ENCODE measurements around the gene SLC38A10.

Gene SLC38A10

DNA sequence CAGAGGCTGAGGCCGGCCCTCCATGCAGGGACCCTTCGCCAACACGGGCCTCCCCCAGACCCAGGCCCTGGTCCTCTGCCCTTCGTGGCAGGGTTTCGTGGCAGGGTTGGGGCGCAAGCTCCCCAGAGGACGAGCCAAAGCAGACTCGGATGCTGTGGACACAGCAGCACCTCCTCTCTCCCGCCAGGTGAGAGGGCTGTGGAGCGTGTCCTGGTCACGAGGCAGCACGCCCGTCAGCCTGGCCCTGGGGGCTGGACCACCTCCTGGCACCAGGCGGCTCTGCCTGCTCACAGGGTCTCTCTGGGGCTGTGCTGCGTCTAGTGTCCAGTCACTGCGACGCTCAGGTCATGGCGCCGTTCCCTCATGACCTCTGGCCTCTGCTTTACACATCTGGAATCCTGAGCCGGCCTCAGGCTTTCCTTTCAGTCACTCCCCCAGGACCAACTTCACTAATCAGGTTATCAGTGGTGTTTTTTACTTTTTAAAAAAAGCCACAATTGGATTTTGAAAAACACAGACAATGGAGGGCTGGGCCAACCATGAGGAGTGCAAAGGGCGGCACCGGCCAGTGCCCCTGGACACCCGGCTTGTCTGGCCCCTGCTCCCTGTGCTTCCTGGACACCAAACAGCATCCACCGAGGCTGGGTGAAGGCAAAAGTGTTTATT is 50.6 kb downstream of the SLC38A10 start:
- no peak for DNase-seq (ENCODE audit: low read depth in 2 of 3, low spot score in 1 of 3)

DNA sequence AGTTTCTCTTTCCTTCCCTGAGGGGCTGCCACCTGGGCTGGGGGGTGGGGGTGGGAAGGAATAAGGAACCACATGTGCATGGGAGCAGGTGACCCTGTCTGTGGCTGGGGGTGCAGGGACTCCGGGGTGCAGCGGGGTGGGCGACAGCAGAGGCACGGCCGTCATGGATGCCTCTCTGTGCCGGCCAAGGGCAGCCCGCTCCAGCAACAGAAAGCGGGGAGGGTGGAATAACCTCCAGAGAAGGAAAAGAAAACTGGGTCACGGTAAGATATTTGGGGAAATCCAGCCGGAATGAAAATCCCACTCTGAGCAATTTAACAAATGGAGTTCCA is 51.8 kb downstream of the SLC38A10 start:
- no peak for DNase-seq (ENCODE audit: low read depth in 2 of 3, low spot score in 1 of 3)

DNA sequence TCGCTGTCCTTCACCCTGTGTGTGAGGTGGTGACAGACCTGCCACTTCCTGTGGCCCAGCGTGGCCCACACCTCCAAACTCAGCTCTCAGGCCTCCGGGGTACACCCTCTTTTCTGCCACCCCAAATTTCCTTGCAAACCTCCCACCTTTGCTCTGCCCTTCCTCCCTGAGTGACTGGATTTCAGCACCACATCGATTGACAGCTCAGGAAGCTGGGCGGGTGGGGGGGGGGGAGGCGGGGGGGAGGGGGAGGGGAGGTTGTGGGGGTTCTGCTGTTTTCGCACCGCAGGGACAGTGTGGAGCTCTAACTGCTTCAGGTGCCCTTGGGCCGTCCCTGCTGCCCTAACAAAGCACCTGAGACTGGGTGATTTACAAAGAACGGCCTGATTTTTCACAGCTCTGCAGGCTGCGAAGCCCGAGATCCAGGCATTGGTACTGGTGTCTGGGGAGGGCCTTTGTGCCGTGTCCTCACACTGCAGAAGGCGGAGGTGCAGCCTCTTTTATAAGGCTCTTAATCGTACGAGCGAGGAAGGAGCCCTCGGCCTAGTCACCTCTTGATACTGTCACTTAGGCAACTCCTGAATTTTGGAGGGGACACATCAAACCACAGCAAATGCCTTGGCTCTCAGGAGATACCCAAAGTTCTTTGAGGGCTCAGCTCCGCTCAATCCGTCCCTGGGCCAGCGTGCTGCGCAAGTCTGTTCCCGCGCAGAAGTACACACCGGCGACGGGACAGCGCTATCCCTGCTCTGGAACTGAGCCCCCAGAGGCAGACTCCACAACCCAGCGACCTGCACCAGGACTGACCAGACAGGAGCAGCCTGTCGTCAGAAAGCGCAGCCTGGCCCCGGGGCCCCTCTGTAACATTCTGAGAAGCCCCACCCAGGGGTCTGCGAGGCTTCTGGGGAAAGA is 52.4 kb downstream of the SLC38A10 start:
- no peak for DNase-seq (ENCODE audit: low read depth in 2 of 3, low spot score in 1 of 3)

DNA sequence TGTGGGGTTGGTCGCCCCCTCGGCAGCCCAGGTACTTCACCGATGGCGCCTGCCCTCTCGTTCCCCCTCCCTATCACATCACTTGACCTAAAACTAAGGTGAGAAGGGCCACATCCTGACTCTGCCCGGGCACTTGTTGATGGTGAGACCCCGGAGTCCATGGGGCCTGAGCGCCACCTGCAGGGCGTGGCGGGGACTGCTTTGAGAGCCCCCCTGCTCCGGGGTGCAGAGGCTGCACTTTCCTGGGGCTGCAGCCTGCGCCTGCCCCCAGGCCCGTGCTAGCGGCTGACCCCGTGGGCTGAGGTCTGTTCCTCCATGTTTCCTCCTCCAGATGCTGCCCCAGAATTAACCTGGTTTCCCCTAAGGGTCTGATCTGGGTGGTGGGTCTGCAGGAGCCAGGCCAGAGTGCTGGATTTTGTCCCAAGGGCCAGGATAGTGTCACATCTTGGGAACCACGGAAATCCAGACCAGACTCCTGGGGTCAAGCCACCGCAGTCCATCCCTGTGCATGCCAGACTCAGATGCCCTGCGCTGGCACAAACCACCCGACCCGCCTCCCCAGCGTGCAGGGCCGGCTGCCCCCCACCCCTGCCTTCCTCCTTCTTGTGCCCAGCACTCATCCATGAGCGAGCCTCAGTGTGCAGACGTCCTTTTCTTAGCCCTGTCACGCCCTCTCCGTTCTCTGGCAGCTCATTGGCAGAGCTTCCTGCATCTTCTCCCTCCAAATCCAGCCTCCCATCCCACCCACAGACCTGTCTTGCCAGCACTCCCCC is 53.3 kb downstream of the SLC38A10 start:
- peak; percentile 42 to 48 (median 44) for DNase-seq (ENCODE audit: low read depth in 2 of 3, low spot score in 1 of 3)

DNA sequence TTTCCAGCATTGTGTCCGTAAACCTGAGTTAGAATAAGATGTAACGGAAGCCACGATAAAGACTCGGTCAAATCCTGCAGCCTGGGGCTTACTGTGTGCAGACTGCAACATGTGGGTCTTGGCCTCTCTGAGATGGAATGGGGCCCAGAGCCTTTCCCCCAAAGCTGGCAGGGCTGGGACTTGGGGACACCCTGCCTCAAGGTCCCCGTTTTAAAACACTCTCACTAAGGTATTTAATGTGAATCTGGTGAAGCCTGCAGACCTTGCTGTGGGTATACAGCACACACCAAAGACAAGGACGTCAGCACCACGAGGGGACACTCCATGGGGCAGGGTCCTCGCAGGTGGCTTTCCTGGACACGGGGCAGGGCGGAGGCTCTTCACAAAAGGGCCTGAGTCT is 53.9 kb downstream of the SLC38A10 start:
- no peak for DNase-seq (ENCODE audit: low read depth in 2 of 3, low spot score in 1 of 3)

DNA sequence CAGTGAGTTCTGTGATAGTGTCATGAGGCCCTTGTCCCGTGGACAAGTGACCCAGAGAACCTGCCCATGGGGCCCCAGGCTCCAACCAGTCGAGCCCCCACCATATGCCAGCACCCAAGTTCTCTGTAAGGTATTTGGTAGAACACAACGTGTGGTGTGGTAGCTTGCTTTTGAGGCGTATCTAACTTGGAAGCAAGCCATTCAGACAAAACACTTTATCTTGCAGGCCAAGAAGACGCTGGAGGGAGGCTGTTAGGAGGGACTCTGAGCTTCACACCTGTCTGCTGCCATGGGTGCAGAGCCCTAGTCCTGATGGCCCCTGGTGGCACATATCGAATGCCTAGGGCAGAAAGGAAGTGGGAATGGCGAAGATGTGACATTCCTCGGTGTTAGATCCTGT is 54.3 kb downstream of the SLC38A10 start:
- no peak for DNase-seq (ENCODE audit: low read depth in 2 of 3, low spot score in 1 of 3)

DNA sequence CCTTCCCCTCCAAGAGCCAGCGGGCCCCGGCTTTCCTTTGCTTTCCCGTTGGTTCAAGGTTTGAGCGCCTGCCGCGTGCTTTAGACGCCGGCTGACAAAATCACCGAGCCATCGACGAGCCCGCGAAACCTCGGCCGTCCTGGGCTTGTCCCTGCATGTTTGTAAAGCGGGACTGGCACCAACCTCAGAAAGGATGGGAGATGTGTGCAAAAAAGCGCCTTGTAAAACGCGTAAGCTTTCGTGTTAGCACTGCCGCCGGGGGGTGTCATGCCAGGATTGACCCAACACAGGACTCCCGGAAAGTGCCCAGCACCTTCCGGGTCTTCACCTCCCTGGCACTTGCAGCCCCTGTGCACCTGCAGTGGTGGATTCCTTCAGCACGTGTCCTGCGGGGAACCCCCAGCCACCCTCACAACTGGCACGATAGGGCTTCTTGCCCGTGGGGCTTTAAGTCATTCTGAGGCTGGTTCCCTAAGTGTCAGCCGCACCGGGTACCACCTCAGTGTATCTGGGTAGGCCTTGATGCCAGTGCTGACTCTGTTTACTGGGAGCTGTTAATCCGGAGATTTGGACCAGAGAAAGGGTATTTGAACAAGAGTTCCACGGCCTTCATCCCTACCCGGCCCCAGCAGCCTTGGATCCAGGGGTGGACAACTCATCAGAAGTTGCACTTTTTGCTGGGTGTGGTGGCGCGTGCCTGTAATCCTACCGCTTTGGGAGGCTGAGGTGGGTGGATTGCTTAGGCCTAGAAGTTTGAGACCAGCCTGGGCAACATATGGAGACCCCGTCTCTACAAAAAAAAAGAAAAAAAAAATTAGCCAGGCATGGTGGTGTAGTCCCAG is 55.2 kb downstream of the SLC38A10 start:
- DNase-seq (ENCODE audit: low read depth in 2 of 3, low spot score in 1 of 3): peak; percentile 38 to 39 (median 38)

DNA sequence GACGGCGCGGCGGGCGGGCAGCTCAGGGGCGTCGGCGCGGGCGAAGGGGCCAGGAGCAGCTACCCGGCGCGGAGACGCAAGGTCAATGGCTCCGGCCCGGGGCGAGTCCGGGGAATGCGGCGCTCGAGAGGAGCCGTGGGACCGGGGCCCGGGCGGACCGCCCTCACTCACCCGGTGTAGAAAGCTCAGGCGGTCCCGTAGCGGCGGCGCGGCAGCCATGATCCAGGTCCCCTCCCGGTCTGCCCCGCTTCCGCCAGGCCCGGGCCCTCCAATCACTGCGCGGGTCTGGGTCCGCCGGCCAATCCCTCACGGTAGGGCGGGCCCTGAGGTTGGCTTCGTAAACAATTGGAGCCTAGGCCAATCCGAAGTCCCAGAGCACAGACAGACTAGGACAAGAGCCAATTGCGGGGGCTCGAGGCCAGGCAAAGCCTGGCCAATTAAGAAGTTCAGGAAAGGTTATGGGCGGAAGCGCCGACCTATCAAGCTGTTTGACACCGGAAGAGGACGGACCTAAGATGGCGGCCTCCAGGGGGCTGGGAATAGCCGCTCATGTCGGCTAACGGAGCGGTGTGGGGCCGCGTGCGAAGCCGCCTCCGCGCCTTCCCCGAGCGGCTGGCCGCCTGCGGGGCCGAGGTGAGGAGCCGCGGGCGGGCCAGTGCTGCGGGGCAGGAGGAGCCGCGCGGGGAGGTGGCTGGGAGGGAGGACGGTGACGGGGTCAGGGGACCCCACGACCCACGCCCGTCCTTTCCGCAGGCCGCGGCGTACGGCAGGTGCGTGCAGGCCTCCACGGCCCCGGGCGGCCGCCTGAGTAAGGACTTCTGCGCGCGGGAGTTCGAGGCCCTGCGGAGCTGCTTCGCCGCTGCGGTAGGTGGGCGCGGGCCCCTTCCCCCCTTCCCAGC is 56.0 kb downstream of the SLC38A10 start, which contains the start of the genes NDUFAF8 and TEPSIN:
Gene NDUFAF8 (plus strand): TSS at position 504 of the 899 bp plus-strand sequence. CDS start 46 bp downstream, at position 550.
Gene TEPSIN (minus strand): TSS at position 241 of the 899 bp plus-strand sequence. CDS start 22 bp downstream, at position 219.
- DNase-seq (ENCODE audit: low read depth in 2 of 3, low spot score in 1 of 3): peak; percentile 93 to 94 (median 94)

DNA sequence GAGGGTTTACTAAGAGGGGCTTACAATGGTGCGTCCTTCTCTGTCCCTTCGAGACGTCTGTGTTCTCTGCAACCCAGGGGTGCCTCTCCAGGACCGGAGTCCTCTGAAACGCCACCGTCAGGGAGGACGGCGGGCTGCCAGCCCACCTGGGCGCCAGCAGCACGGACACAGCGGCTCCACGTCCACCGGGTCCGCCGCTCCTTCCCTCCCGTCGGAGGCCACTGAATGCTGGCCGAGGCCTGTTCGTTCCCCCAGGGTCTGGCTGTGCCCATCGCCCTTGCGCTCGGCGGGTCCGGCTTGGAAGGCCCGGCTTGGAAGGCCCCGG is 56.7 kb downstream of the SLC38A10 start:
- no peak for DNase-seq (ENCODE audit: low read depth in 2 of 3, low spot score in 1 of 3)

DNA sequence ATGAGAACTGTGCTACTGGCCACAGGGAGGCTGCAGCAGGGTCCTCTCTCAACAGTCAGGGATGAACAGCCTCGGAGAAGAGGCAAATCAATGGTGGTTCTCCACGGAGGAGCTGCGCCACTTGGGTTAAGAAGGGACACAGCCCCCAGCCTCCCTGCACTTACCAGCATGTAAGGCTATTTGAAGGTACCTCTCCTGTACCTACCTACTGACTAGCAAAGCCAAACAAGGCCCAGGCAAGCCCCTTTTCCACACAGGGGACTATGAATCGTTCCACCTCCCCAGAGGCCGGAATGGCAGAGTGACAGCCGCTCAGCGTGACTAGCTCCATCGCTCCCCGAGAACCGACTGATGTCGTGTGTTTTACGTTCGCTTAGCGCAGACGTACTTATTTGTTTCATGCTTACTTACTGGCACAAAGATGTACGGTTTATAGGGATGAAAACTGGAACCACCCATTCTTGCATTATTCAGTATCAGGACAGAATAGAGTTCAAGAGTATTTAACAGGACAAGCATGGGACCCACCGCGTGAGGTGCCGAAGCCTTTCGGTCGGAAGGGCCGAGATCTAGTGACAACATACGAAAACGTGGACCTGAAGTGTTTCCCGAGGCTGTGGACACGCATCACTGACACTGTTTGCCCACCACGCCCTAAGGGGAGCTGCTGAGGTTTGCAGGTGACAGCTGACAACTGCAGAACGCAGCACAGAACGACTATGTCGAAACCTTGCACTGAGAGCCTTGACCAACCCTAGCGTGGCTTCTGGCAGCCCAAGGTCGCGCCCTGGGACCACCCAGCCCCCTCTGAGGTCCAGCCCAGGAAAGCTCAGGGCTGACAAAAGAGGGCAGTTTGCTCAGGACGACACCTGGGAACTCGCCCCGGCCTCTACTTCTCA is 57.3 kb downstream of the SLC38A10 start:
- no peak for DNase-seq (ENCODE audit: low read depth in 2 of 3, low spot score in 1 of 3)

DNA sequence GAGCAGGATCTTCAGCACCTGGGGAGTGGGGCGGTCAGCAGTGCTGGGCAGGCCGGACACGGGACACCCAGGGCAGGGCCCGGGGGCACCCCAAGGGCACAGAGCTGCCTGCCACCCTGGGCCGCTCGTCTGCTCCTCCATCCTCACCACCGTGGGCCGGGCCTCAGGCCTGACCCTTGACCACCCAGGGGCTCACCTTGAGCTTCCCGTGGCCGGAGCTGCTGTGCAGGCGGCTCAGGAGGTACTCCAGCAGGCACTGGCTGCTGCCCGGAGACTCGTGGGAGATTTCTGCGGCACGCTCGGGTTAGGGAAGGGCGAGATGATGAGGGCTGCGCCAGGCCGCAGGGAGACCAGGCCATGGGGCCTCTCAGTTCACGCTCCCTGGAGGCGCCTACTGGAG is 58.3 kb downstream of the SLC38A10 start:
- no peak for DNase-seq (ENCODE audit: low read depth in 2 of 3, low spot score in 1 of 3)

DNA sequence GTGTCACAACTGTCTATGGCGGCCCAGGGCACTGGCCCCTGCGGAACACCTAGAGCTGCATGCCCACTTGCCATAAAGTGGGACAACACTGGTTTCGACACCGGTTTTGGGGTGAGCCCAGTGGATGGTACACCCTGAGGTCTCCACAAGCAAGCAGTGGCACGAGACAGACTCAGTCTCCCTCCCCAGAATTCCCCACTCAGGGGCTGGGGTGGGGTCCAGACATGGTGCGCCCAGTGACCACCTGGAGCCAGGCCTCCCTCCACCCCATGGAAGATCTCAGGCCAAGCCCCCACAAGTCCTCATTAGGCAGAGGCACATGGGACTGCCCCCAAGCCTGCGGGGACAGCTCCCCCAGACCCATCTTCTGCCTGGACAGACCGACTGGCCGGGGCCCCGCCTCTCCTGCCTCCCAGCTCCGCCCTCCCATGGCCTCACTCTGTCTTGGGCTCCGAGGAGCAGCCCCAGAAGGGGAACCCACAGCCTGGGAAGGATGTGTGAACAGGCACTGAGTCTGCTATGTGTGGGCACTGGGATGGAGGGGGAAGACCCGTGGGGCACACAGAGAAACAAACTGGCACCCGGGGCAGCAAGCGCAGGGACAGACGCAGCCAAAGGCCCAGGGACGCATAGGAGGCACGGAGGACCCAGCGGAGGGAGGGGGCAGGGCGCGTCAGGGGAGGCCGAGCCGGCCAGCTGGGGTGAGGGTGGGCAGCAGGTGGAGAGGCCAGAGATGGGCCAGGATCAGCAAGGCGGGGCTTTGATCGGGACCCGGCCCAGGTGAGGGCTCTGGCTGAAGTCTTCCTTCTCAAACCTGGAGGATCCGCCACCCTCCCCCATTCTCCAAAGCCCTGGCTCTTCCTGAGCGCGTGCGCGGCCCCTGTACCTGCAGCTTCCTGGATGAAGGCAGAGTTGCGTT is 59.0 kb downstream of the SLC38A10 start:
- no peak for DNase-seq (ENCODE audit: low read depth in 2 of 3, low spot score in 1 of 3)

DNA sequence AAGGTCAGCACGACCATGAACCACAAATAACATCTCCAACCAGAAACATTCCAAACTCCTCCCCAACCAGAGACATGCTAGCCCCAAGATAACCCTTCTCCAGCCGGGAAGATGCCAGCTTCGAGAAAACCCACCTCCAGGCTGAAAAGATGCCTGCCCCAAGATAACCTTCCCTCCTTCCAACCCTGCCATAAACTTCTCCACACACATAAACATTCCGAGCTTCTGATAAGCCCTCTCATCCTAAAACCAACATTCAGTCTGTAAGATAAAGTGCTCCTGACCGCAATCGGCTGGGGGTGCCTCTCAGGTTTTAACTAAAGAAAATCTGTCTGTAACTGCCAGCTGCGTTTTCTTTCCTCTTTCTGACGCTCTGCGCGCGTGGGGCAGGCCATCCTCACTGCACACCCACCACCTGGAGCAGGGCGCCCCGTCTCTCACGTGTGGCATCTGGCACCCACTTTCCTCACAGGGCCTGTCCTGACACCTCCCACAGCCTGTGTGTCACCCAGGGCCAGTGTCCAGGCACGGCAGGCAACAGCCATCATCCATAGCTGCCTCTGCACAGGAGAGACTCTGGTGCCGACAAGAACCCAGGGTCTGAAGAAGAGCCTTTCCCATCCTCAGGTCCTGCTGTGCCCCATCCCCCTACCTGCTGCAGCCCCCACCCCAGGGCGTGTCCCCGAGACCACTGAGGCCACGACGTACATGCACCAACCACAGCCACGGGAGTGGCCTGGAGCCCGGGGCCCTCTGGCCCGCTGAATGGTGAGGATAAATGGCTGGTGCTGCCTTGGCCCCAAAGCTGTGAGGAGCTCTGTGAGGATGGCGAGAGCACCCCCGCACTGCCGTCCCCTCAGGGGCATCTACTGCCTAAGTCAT is 59.9 kb downstream of the SLC38A10 start:
- no peak for DNase-seq (ENCODE audit: low read depth in 2 of 3, low spot score in 1 of 3)

DNA sequence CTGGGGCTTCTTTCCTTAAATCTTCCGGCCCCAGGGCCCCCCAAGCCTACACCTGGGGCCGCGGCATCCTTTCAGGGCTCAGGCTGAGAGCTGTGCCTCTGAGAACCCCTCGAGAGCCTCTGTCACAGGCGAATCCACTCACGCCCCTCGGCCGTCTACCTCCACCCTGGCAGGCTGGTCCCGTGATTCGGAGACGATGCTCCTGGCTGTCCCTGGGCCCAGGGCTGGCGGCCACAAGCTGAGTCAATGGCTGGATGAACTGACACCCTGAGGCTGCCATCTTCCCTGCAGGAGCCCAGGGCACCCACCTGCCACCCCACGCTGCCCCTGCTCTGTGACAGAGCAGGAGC is 60.6 kb downstream of the SLC38A10 start:
- no peak for DNase-seq (ENCODE audit: low read depth in 2 of 3, low spot score in 1 of 3)

DNA sequence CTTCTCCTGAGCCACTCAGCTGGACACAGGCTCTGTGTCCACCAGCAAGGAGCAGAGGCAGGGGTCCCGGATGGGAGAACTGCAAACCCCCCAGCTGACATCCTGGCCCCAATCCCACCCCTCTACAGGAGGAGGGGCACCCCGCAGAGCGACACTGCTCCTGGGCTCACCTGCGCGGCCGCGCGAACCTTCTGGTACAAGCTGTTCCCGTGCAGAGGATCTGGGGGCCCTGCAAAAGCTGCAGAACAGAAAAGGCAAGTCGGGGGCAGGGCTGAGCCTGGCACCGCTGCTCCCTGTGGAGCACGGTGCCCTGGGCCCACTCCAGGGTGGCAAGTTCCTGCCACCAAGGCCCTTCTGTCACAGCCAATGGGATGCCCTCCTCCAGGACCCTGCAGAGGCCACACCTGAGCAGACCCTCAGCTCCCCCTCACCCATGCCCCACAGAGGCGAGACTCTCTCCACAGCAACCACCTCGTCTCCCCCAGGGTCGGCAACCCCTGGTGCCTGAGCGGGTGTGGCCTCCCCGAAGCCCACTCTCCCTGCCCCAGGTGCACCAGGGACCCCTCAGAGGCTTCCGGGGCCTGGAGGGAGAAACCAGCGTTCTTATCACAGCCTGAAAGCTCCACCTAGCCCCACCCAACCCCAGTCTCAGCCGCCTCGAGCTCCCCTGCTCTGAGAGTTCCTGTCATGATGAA is 61.1 kb downstream of the SLC38A10 start:
- DNase-seq (ENCODE audit: low read depth in 2 of 3, low spot score in 1 of 3): no peak

DNA sequence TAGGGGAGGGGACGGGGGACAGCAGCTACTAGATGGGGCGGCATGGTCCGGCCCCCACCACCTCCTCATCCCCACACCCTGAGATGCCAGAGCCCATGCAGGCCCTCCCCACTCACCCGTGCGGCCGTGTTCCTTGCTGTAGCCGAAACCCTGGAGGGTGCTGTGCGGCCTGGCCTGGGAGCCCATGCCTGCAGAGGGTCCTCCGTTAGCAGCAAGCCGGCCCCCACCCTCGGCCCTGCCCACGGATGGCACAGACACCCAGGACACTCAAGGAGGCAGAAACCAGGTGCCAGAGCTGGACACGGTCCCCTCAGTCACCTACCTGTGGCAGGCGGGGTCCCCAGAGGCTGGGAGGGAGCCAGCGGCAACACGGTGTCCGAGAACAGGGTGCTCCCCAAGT is 61.8 kb downstream of the SLC38A10 start:
- no peak for DNase-seq (ENCODE audit: low read depth in 2 of 3, low spot score in 1 of 3)
